Trophoblast cell (in vitro differentiated cells and primary cell): ENCODE data around the gene VPS51.

Experiments
- DNase-seq, 2 donors: peaks; one replicate each; pipeline ENCODE4 v3.0.0-alpha.2; 2016
- H2AFZ ChIP-seq: 2 replicates; pipeline ENCODE4 v1.6.1; 2013; ENCODE audit warnings: low read length, moderate library complexity, mild to moderate bottlenecking; ENCODE audit not compliant: insufficient read depth, poor library complexity
- H2AK5ac ChIP-seq: 2 replicates; pipeline ENCODE4 v1.6.1; 2013; ENCODE audit warnings: mild to moderate bottlenecking, low read length
- H2BK120ac ChIP-seq: 2 replicates; pipeline ENCODE4 v1.6.1; 2013; ENCODE audit warnings: low read length, mild to moderate bottlenecking, moderate library complexity; ENCODE audit not compliant: insufficient read depth, poor library complexity
- H2BK12ac ChIP-seq: 2 replicates; pipeline ENCODE4 v1.6.1; 2013; ENCODE audit warnings: mild to moderate bottlenecking, low read length, moderate library complexity
- H2BK5ac ChIP-seq: 2 replicates; pipeline ENCODE4 v1.6.1; 2013; ENCODE audit warnings: low read length, low read depth, moderate library complexity, mild to moderate bottlenecking; ENCODE audit not compliant: poor library complexity
- H3K14ac ChIP-seq: 2 replicates; pipeline ENCODE4 v1.6.1; 2013; ENCODE audit warnings: mild to moderate bottlenecking, low read length
- H3K18ac ChIP-seq: 2 replicates; pipeline ENCODE4 v1.6.1; 2013; ENCODE audit warnings: mild to moderate bottlenecking, low read length
- H3K23ac ChIP-seq: 2 replicates; pipeline ENCODE4 v1.6.1; 2013; ENCODE audit warnings: low read length
- H3K27ac ChIP-seq: 2 replicates; pipeline ENCODE4 v1.5.1; 2013; ENCODE audit warnings: low read depth, mild to moderate bottlenecking, inconsistent platforms, low read length, moderate library complexity
- H3K27me3 ChIP-seq: 2 replicates; pipeline ENCODE4 v1.6.1; 2013; ENCODE audit warnings: inconsistent platforms, mild to moderate bottlenecking, low read length, moderate library complexity; ENCODE audit not compliant: insufficient read depth
- H3K36me3 ChIP-seq, 2 experiments: 1 replicate in 1 of 2; 2 replicates in 1 of 2; pipeline ENCODE4 v1.6.1; 2013; ENCODE audit warnings: low read length in 2 of 2, mild to moderate bottlenecking in 2 of 2, moderate library complexity in 1 of 2; ENCODE audit not compliant: insufficient read depth in 2 of 2, control insufficient read depth in 1 of 2
- H3K4ac ChIP-seq: 2 replicates; pipeline ENCODE4 v1.6.1; 2013; ENCODE audit warnings: low read depth, mild to moderate bottlenecking, low read length, moderate library complexity
- H3K4me1 ChIP-seq, 2 experiments: 1 replicate in 1 of 2; 2 replicates in 1 of 2; pipeline ENCODE4 v1.6.1; 2013; ENCODE audit warnings: low read length in 2 of 2, mild to moderate bottlenecking in 2 of 2, moderate library complexity in 1 of 2; ENCODE audit not compliant: insufficient read depth in 2 of 2, control insufficient read depth in 1 of 2
- H3K4me2 ChIP-seq: 2 replicates; pipeline ENCODE4 v1.6.1; 2013; ENCODE audit warnings: inconsistent platforms, mild to moderate bottlenecking, low read length, moderate library complexity
- H3K4me3 ChIP-seq: 2 replicates; pipeline ENCODE4 v1.5.1; 2013; ENCODE audit warnings: mild to moderate bottlenecking, low read depth, low read length, inconsistent platforms
- H3K79me1 ChIP-seq: one replicate; pipeline ENCODE4 v1.6.1; 2013; ENCODE audit warnings: low read length
- H3K79me2 ChIP-seq: 2 replicates; pipeline ENCODE4 v1.6.1; 2013; ENCODE audit warnings: low read length, mild to moderate bottlenecking; ENCODE audit not compliant: control insufficient read depth, insufficient read depth, poor library complexity
- H3K9ac ChIP-seq: 2 replicates; pipeline ENCODE4 v1.6.1; 2013; ENCODE audit warnings: mild to moderate bottlenecking, low read length
- H3K9me3 ChIP-seq: 2 replicates; pipeline ENCODE4 v1.6.1; 2013; ENCODE audit warnings: low read depth, mild to moderate bottlenecking, control low read depth, inconsistent platforms, low read length; ENCODE audit not compliant: insufficient read depth
- H4K12ac ChIP-seq: 2 replicates; pipeline ENCODE4 v1.6.1; 2013; ENCODE audit warnings: low read depth, mild to moderate bottlenecking, low read length, moderate library complexity
- H4K8ac ChIP-seq: 2 replicates; pipeline ENCODE4 v1.6.1; 2013; ENCODE audit warnings: low read depth, mild to moderate bottlenecking, low read length, moderate library complexity
- H4K91ac ChIP-seq: one replicate; pipeline ENCODE4 v1.6.1; 2013; ENCODE audit warnings: low read depth, mild to moderate bottlenecking, low read length, moderate library complexity
- WGBS: extraction: QIAGEN DNeasy Blood & Tissue Kit; methylation state at CpG from one replicate; pipeline ENCODE4 v1.1.7; 2013; ENCODE audit warnings: missing lambda C conversion rate; ENCODE audit not compliant: insufficient read length, insufficient coverage; ENCODE audit errors: extremely low coverage; 5-methylcytosine and 5-hydroxymethylcytosine counted together

Gene VPS51

DNA sequence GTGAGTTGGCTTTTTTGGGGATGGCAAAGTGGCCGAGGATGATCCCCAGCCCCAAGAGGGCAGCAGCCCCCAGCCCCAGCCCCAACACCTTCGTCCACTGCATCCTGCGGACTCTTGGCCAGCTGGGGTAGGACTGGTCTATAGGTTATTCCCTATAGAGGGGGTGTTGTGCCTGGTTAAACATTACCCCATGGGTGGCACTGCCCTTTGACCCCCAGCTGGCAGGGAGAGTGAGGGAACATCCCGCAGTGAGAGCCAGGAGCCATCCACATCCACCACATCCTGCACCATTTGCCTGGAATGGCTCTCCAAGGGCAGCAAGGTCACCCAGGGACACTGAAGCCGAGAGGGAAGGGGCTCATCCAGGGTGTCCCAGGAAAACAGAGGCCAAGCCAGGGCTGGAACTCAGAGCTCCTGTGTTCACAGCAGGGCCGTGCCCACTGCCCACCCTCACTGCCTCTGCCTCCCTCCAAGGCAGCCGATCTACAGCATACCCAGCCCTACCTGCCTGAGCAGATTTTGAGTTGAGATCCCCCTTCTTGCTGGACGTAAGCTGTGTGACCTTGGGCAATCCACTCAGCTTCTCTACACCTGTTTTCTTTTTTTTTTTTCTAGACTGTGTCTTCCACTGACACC, 37.5 kb upstream of the VPS51 start, which contains the start of gene NAALADL1:
NAALADL1 (minus strand) TSS at position 135 of the 636 bp plus-strand sequence; CDS start at position 103, 32 bp downstream.
- no peak within 1 kb of the TSS for H2AFZ ChIP-seq
- H3K4me2 ChIP-seq, result no peak within 1 kb of the TSS
- H3K9me3 ChIP-seq, result peaks cover 2% of the 10 kb centered on the region
- no peak within 1 kb of the TSS for H4K8ac ChIP-seq
- no peak within 1 kb of the TSS for H3K23ac ChIP-seq
- no CpG with 5 or more reads among the region's 8 CpGs for WGBS
- H4K12ac ChIP-seq, result no peak within 1 kb of the TSS
- no peak within 1 kb of the TSS for H3K4ac ChIP-seq
- no peaks in the 10 kb centered on the region for H3K79me2 ChIP-seq
- no peak within 1 kb of the TSS for H3K4me3 ChIP-seq
- no peaks in the 10 kb centered on the region for H3K79me1 ChIP-seq
- H3K27me3 ChIP-seq, result no peaks in the 10 kb centered on the region
- no peak for DNase-seq
- no peak within 1 kb of the TSS for H3K9ac ChIP-seq
- no peak within 1 kb of the TSS for H2AK5ac ChIP-seq
- H3K36me3 ChIP-seq, result no peaks in the 10 kb centered on the region
- no peak within 1 kb of the TSS for H3K18ac ChIP-seq
- H3K14ac ChIP-seq, result no peak within 1 kb of the TSS
- H2BK5ac ChIP-seq, result no peak within 1 kb of the TSS
- no peaks in the 10 kb centered on the region for H3K4me1 ChIP-seq
- no peak within 1 kb of the TSS for H4K91ac ChIP-seq
- H2BK120ac ChIP-seq, result no peak within 1 kb of the TSS
- H3K27ac ChIP-seq, result no peak within 1 kb of the TSS
- no peak within 1 kb of the TSS for H2BK12ac ChIP-seq

GRCh38 chr11:65059523-65059922, 36.5 kb upstream of the VPS51 start:
- no peaks in the 10 kb centered on the region for H3K36me3 ChIP-seq
- H2BK120ac ChIP-seq, result no peak overlapping the region
- H3K4ac ChIP-seq, result no peak overlapping the region
- no CpG with 5 or more reads among the region's 3 CpGs for WGBS
- H3K27ac ChIP-seq, result no peak overlapping the region
- no peak for DNase-seq
- no peak overlapping the region for H3K14ac ChIP-seq
- no peak overlapping the region for H4K12ac ChIP-seq
- no peak overlapping the region for H3K4me2 ChIP-seq
- H3K9ac ChIP-seq, result no peak overlapping the region
- H2AFZ ChIP-seq, result no peak overlapping the region
- H3K18ac ChIP-seq, result no peak overlapping the region
- H2BK12ac ChIP-seq, result no peak overlapping the region
- no peak overlapping the region for H2BK5ac ChIP-seq
- no peak overlapping the region for H3K4me3 ChIP-seq
- H4K8ac ChIP-seq, result no peak overlapping the region
- H3K27me3 ChIP-seq, result no peaks in the 10 kb centered on the region
- H3K79me1 ChIP-seq, result no peaks in the 10 kb centered on the region
- no peak overlapping the region for H3K23ac ChIP-seq
- no peak overlapping the region for H4K91ac ChIP-seq
- H3K79me2 ChIP-seq, result no peaks in the 10 kb centered on the region
- no peaks in the 10 kb centered on the region for H3K4me1 ChIP-seq
- H3K9me3 ChIP-seq, result no peaks in the 10 kb centered on the region
- H2AK5ac ChIP-seq, result no peak overlapping the region

- Histone ChIP-seq H3K4me1 (no peaks in the 10 kb centered on the region), H3K18ac (no peak overlapping the region), H2BK5ac (no peak overlapping the region), H3K27ac (no peak overlapping the region), H3K4ac (no peak overlapping the region), H3K79me1 (no peaks in the 10 kb centered on the region), H2AK5ac (no peak overlapping the region), H4K91ac (no peak overlapping the region), H3K4me3 (no peak overlapping the region), H2BK12ac (no peak overlapping the region), H3K79me2 (no peaks in the 10 kb centered on the region), H3K4me2 (no peak overlapping the region), H3K14ac (no peak overlapping the region), H3K36me3 (no peaks in the 10 kb centered on the region), H3K9me3 (no peaks in the 10 kb centered on the region), H4K12ac (no peak overlapping the region), H3K9ac (no peak overlapping the region), H2BK120ac (no peak overlapping the region), H4K8ac (no peak overlapping the region), H2AFZ (no peak overlapping the region), H3K27me3 (no peaks in the 10 kb centered on the region), H3K23ac (no peak overlapping the region)
- no peak for DNase-seq
- WGBS, result no CpG with 5 or more reads among the region's 10 CpGs
Observed at GRCh38 chr11:65059959-65060824, 35.8 kb upstream of the VPS51 start.

DNA sequence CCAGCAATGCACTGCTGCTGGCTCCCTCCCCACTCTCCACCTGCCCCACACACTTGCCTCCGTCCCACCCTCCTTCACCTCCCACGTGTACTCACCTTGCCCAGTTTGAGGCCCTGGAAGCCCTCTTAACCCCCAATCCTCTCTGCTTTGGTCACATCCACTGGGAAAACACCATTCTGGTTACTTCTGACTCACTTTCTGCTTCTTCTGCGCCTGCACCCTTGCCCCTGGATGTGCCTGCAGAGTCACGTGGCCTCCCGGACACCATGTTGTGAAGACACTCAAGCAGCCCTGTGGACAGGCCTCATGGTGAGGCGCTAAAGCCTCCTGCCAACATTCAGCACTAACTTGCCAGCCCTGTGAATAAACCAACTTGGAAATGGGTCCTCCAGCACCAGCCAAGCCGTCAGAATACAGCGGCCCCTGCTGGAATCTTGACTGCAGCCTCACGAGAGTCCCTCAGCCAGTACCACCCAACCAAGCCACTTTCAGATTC, 35.1 kb upstream of the VPS51 start:
- H3K23ac ChIP-seq, result no peak overlapping the region
- peaks cover 2 to 3% of the 10 kb centered on the region in 2 experiments for H3K4me1 ChIP-seq
- H3K79me1 ChIP-seq, result no peaks in the 10 kb centered on the region
- no peak overlapping the region for H4K12ac ChIP-seq
- H2AK5ac ChIP-seq, result no peak overlapping the region
- H3K9ac ChIP-seq, result no peak overlapping the region
- H3K4ac ChIP-seq, result no peak overlapping the region
- no peak overlapping the region for H2BK120ac ChIP-seq
- no peak overlapping the region for H4K8ac ChIP-seq
- no peak overlapping the region for H4K91ac ChIP-seq
- H2AFZ ChIP-seq, result no peak overlapping the region
- no peak overlapping the region for H3K4me3 ChIP-seq
- H3K27me3 ChIP-seq, result no peaks in the 10 kb centered on the region
- H3K36me3 ChIP-seq, result no peaks in the 10 kb centered on the region
- H3K18ac ChIP-seq, result no peak overlapping the region
- peak in 1 of 2 donors; percentile 22 for DNase-seq
- no peak overlapping the region for H3K27ac ChIP-seq
- H3K79me2 ChIP-seq, result no peaks in the 10 kb centered on the region
- no peaks in the 10 kb centered on the region for H3K9me3 ChIP-seq
- no peak overlapping the region for H2BK12ac ChIP-seq
- H3K14ac ChIP-seq, result no peak overlapping the region
- no CpG with 5 or more reads among the region's 9 CpGs for WGBS
- H2BK5ac ChIP-seq, result no peak overlapping the region
- H3K4me2 ChIP-seq, result no peak overlapping the region
